K562 (cell line): ENCODE results near the gene GPR3. TPM values are rescaled to one million over a fixed set of nuclear protein-coding genes. Genes with fewer than 3 reads are reported as not detected.

Experiments
- ATAC-seq: fragments of 200-7000 bp; cut with Tn5 transposase; 3 replicates; pipeline ENCODE4 v1.9.1; 2020; ENCODE audit warnings: moderate library complexity
- BruUV-seq: library from RNA; stranded (reverse); fragments of 400-500 nt; replicated peaks from 2 replicates; lab custom pipeline; 2021; lab: Mats Ljungman, UMichigan
- CTCF ChIA-PET: fragments of 300-600 bp; formaldehyde crosslinking; extraction: SDS; loops from one replicate; lab custom pipeline; 2021; ENCODE audit warnings: low intra/inter-chr PET ratio; lab: Yijun Ruan, JAX
- POLR2A ChIA-PET: fragments of 300-600, 350-650 bp; sonication (Branson Sonifier 250); formaldehyde crosslinking; extraction: SDS; loops from one replicate; lab custom pipeline; 2021; ENCODE audit warnings: antibody characterized with exemption, inconsistent platforms; lab: Yijun Ruan, JAX
- DNase-seq, 4 experiments: peaks; one replicate each; pipeline versions ENCODE4 v3.0.0 to v3.0.0-alpha.2; 2011 to 2018; ENCODE audit warnings: low spot score in 3 of 4, mixed read lengths in 3 of 4; ENCODE audit errors: extremely low read depth in 1 of 4
- FAIRE-seq: peaks from 2 replicates; lab custom pipeline; 2011; peaks lifted over from hg19 to GRCh38; lab: Jason Lieb, UNC
- H2AFZ ChIP-seq: 2 replicates; pipeline ENCODE4 v1.6.0; 2011; ENCODE audit warnings: low read depth, low read length, control low read depth, inconsistent platforms
- H3K27ac ChIP-seq: fragments of 200-600 bp; 3 replicates; pipeline ENCODE4 v1.8.0; 2011; ENCODE audit warnings: low read depth, mild to moderate bottlenecking, control low read depth, inconsistent platforms, low read length, moderate library complexity, mixed read lengths; ENCODE audit errors: extremely low read depth
- H3K27me3 ChIP-seq, 2 experiments: fragments of 300-600 bp in 1 of 2; 2 replicates in 1 of 2; 3 replicates in 1 of 2; pipeline versions ENCODE4 v1.6.0 to v1.8.0; 2011; ENCODE audit warnings: inconsistent platforms in 2 of 2, low read length in 2 of 2, mild to moderate bottlenecking in 1 of 2, mixed read lengths in 1 of 2, moderate library complexity in 1 of 2; ENCODE audit not compliant: control insufficient read depth in 2 of 2, insufficient read depth in 2 of 2
- H3K36me3 ChIP-seq: fragments of 300-600 bp; 3 replicates; pipeline ENCODE4 v1.8.0; 2011; ENCODE audit warnings: mild to moderate bottlenecking, low read length, inconsistent platforms; ENCODE audit not compliant: control insufficient read depth, insufficient read depth
- H3K4me1 ChIP-seq, 2 experiments: fragments of 200-600 bp in 1 of 2; replicated peaks in 1 of 2; 2 replicates in 1 of 2; 3 replicates in 1 of 2; pipeline versions ENCODE4 v1.5.1 to v1.8.0; 2011; ENCODE audit warnings: inconsistent platforms in 2 of 2, low read length in 2 of 2, mild to moderate bottlenecking in 1 of 2, mixed read lengths in 1 of 2, moderate library complexity in 1 of 2; ENCODE audit not compliant: control insufficient read depth in 2 of 2, insufficient read depth in 2 of 2
- H3K4me2 ChIP-seq: 2 replicates; pipeline ENCODE4 v1.6.1; 2011; ENCODE audit warnings: low read length, control low read depth, inconsistent platforms, mixed read lengths; ENCODE audit not compliant: insufficient read depth
- H3K4me3 ChIP-seq: fragments of 200-600 bp; sonication (generic), shearing (Covaris generic); 2 replicates; pipeline ENCODE4 v1.5.1; 2016; ENCODE audit warnings: control low read depth, inconsistent platforms
- H3K79me2 ChIP-seq: fragments of 200-600 bp; 3 replicates; pipeline ENCODE4 v1.8.0; 2011; ENCODE audit warnings: low read length, inconsistent platforms; ENCODE audit not compliant: control insufficient read depth, insufficient read depth
- H3K9ac ChIP-seq, 2 experiments: 2 replicates each; pipeline versions ENCODE4 v1.6.0 to v1.6.1; 2011; ENCODE audit warnings: low read depth in 2 of 2, low read length in 2 of 2, control low read depth in 1 of 2, inconsistent platforms in 1 of 2, mild to moderate bottlenecking in 1 of 2, mixed read lengths in 1 of 2; ENCODE audit not compliant: insufficient read depth in 1 of 2
- H3K9me1 ChIP-seq: one replicate; pipeline ENCODE4 v1.6.0; 2011; ENCODE audit warnings: inconsistent platforms, mild to moderate bottlenecking, low read length, moderate library complexity; ENCODE audit not compliant: control insufficient read depth, insufficient read depth
- H3K9me3 ChIP-seq: replicated peaks from 2 replicates; pipeline ENCODE4 v1.5.1; 2011; ENCODE audit warnings: low read depth, low read length, inconsistent platforms; ENCODE audit not compliant: control insufficient read depth, insufficient read depth
- H4K20me1 ChIP-seq: replicated peaks from 2 replicates; pipeline ENCODE4 v1.6.1; 2011; ENCODE audit warnings: low read length, inconsistent platforms, mixed read lengths; ENCODE audit not compliant: control insufficient read depth, insufficient read depth
- ARHGAP35 ChIP-seq: fragments of 450-650 bp; IDR thresholded peaks from 2 replicates; pipeline ENCODE4 v1.6.1; 2018; ENCODE audit not compliant: partially characterized antibody
- CBX5 ChIP-seq: IDR thresholded peaks from 2 replicates; pipeline ENCODE4 v1.6.1; 2014; ENCODE audit warnings: low read depth, borderline replicate concordance
- CREB3L1 ChIP-seq: fragments of 450-650 bp; IDR thresholded peaks from 2 replicates; pipeline ENCODE4 v1.6.1; 2014; ENCODE audit warnings: low read depth, mild to moderate bottlenecking, moderate library complexity, borderline replicate concordance
- FOXA1 ChIP-seq: fragments of 450-650 bp; IDR thresholded peaks from 2 replicates; pipeline ENCODE4 v1.6.1; 2016; ENCODE audit warnings: mild to moderate bottlenecking, borderline replicate concordance
- ILF3 ChIP-seq: fragments of 450-650 bp; IDR thresholded peaks from 2 replicates; pipeline ENCODE4 v1.6.1; 2018; ENCODE audit warnings: antibody characterized with exemption, mild to moderate bottlenecking, moderate library complexity, borderline replicate concordance
- IRF9 ChIP-seq: fragments of 450-650 bp; IDR thresholded peaks from 2 replicates; pipeline ENCODE4 v1.6.1; 2016; ENCODE audit warnings: missing biosample characterization, missing genetic modification characterization
- MEF2A ChIP-seq: IDR thresholded peaks from 2 replicates; pipeline ENCODE4 v1.6.1; 2011; ENCODE audit warnings: low read depth, mild to moderate bottlenecking, low read length, moderate library complexity; ENCODE audit not compliant: control insufficient read depth
- PURB ChIP-seq: sonication (generic); formaldehyde crosslinking; IDR thresholded peaks from 2 replicates; pipeline ENCODE4 v1.9.0; 2021; ENCODE audit warnings: low read depth, mild to moderate bottlenecking, missing genetic modification reagents
- SMARCA5 ChIP-seq: fragments of 450-650 bp; IDR thresholded peaks from 2 replicates; pipeline ENCODE4 v1.6.1; 2016
- TFAM ChIP-seq: fragments of 250-450 bp; sonication (Bioruptor Pico); conservative IDR thresholded peaks from 2 replicates; pipeline ENCODE4 v1.5.0; 2021; ENCODE audit warnings: mild to moderate bottlenecking, moderate library complexity
- THRAP3 ChIP-seq: fragments of 450-650 bp; IDR thresholded peaks from 2 replicates; pipeline ENCODE4 v1.6.1; 2016; ENCODE audit warnings: mild to moderate bottlenecking, inconsistent platforms, borderline replicate concordance
- ZNF165 ChIP-seq: fragments of 250-450 bp; sonication (Bioruptor Pico); IDR thresholded peaks from 2 replicates; pipeline ENCODE4 v1.4.0; 2020; ENCODE audit warnings: borderline replicate concordance
- ZNF263 ChIP-seq: sonication (generic); formaldehyde crosslinking; IDR thresholded peaks from 2 replicates; pipeline ENCODE4 v1.8.0; 2022; ENCODE audit warnings: mild to moderate bottlenecking, missing genetic modification reagents, borderline replicate concordance
- ZNF324 ChIP-seq: fragments of 250-450 bp; sonication (Bioruptor Pico); IDR thresholded peaks from 2 replicates; pipeline ENCODE4 v1.4.0; 2020; ENCODE audit warnings: mild to moderate bottlenecking
- WGBS: fragments of 100-300 bp; shearing (Covaris generic); methylation state at CpG from one replicate; pipeline ENCODE4 v1.1.6; 2016; ENCODE audit warnings: low coverage, mixed read lengths; ENCODE audit not compliant: insufficient coverage; ENCODE audit errors: missing lambda C conversion rate; 5-methylcytosine and 5-hydroxymethylcytosine counted together
- in situ Hi-C: fragments of 300-500 bp; cut with MboI; formaldehyde crosslinking; loops from 4 replicates; pipeline ENCODE4 v1.15.0; 2018; ENCODE audit warnings: inconsistent platforms, mixed read lengths
- intact Hi-C: fragments of 100-400 bp; cut with micrococcal nuclease; formaldehyde crosslinking; loops from 2 replicates; pipeline ENCODE4 v1.14.2; 2022
- polyA plus RNA-seq, 8 experiments: library from polyadenylated mRNA; depleted of rRNA in 4 of 8; stranded (reverse) in 5 of 8; unstranded in 3 of 8; fragments of >200 nt; fragmentation: Nextera tagmentation in 2 of 8; fragmentation: Illumina TruSeq in 1 of 8; extraction: Ambion mirVana in 2 of 8; extraction: Trizol in 1 of 8; gene quantifications; 2 replicates each; pipeline versions ENCODE4 v1.2.1 to v1.2.3, GENCODE V29; 2011 to 2014; ENCODE audit warnings: inconsistent platforms in 1 of 8, missing spikeins in 1 of 8
- total RNA-seq, 7 experiments: library from RNA; depleted of rRNA in 6 of 7; stranded (reverse); fragments of >200 nt in 6 of 7; fragmentation: Illumina TruSeq in 2 of 7; extraction: Trizol in 2 of 7; gene quantifications; 2 replicates each; pipeline versions ENCODE4 v1.2.1 to v1.2.3, GENCODE V29; 2011 to 2021; ENCODE audit warnings: low replicate concordance in 1 of 7
- TF ChIP-seq, protein P1 (sequence below), 3 experiments: fragments of 200-800 bp in 1 of 3; fragments of 250-450 bp in 1 of 3; fragments of 450-650 bp in 1 of 3; sonication (Bioruptor Pico) in 1 of 3; sonication (Bioruptor generic) in 1 of 3; formaldehyde crosslinking in 1 of 3; IDR thresholded peaks; 2 replicates each; pipeline versions ENCODE4 v1.6.1 to v1.8.0; 2016 to 2022; ENCODE audit warnings: mild to moderate bottlenecking in 2 of 3, missing genetic modification characterization in 2 of 3, missing compliant biosample characterization in 1 of 3, moderate library complexity in 1 of 3

GPR3 gene
- total and polyA plus RNA-seq, 9 of the 15 experiments (the other 6 are each of a cell fraction or from before 2014, with no cell fraction given): 0.24 to 11.5 (median 3.7) TPM

DNA sequence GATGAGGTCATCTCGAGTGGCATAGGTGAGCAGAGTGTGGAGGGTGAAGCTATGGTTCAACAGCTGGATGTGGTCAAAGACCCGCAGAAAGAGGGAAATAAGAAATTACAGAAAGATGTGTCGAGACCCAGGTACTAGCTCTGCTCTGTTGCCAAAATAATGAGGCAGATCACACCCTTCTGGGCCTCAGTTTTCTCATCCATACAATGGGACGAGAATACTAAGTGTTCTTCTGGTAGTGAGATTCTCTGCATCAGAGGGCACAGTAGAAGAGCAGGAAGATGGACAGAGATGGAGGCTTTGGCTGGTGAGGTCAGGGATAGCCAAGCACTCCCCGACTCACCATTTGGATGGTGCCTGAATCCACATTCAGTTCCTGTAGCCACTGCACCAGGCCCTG is 36.7 kb upstream of the GPR3 start (continued):
- peak; percentile 54; the same call in 1 of the 2 replicates for TF ChIP-seq SMARCA5

DNA sequence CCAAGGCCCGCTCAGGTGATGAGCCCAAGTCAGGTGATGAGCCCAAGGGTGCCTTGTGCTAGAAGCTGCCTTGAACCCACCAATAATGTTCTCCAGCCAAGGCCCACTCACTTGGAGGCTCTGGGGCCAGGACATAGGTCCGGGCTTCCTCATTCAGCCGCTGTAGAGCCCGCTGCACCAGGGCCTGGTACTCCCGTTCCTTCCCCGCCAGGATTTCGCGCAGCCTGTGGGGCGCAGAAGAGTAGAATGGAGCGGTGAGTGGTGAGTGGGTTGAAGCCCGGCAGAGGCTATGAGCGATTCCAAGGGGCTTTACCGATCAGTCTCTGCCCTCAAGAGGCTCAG is 36.2 kb upstream of the GPR3 start:
- Histone ChIP-seq H3K9ac (peak overlapping the region in 1 of 2 experiments; percentile 37; a peak in 1 of 4 replicates), H3K27me3 (no peaks in the 10 kb centered on the region), H3K79me2 (no peaks in the 10 kb centered on the region), H3K4me1 (peaks cover 15 to 53% of the 10 kb centered on the region in 2 experiments), H4K20me1 (0 out of 2 replicates have a peak, but pooled peaks cover 10% of the 10 kb centered on the region), H2AFZ (no peak overlapping the region), H3K9me1 (no peaks in the 10 kb centered on the region), H3K4me3 (no peak overlapping the region), H3K9me3 (no peaks in the 10 kb centered on the region), H3K36me3 (peaks cover 12% of the 10 kb centered on the region; the same call in 2 of the 3 replicates), H3K4me2 (no peak overlapping the region), H3K27ac (no peak overlapping the region)
- ChIA-PET POLR2A (interaction anchor here (0.6 to 1.4 kb wide), 2 partner anchors 10 to 241 kb away, joined by 3 to 6 read pairs; partner anchors contain the start of gene MAP3K6), CTCF (interaction anchor here (1.7 kb wide), 1 partner anchor 56 kb away, joined by 4 read pairs; no protein-coding TSS in a partner anchor)
- in situ Hi-C loops: no loop called here
- intact Hi-C loops: loop anchor here (5.0 kb wide), 2 partner anchors 36 to 54 kb away; partner anchors contain the start of gene GPR3
- DNase-seq: no peak
- no TSS peak for BruUV-seq
- FAIRE-seq: no peak
- 89% methylated on average over 13 of the region's 13 CpGs for WGBS
- no peak for ATAC-seq
- TF ChIP-seq FOXA1 (no peak), CREB3L1 (no peak), PURB (CRISPR knock-in tag) (no peak), IRF9 (tag) (no peak), MEF2A (no peak), TFAM (CRISPR knock-in tag) (no peak), ZNF263 (CRISPR knock-in tag) (no peak), ARHGAP35 (no peak), ILF3 (no peak), ZNF324 (no peak), ZNF165 (CRISPR knock-in tag) (no peak), CBX5 (no peak), THRAP3 (no peak)
- TF ChIP-seq, protein P1, sequence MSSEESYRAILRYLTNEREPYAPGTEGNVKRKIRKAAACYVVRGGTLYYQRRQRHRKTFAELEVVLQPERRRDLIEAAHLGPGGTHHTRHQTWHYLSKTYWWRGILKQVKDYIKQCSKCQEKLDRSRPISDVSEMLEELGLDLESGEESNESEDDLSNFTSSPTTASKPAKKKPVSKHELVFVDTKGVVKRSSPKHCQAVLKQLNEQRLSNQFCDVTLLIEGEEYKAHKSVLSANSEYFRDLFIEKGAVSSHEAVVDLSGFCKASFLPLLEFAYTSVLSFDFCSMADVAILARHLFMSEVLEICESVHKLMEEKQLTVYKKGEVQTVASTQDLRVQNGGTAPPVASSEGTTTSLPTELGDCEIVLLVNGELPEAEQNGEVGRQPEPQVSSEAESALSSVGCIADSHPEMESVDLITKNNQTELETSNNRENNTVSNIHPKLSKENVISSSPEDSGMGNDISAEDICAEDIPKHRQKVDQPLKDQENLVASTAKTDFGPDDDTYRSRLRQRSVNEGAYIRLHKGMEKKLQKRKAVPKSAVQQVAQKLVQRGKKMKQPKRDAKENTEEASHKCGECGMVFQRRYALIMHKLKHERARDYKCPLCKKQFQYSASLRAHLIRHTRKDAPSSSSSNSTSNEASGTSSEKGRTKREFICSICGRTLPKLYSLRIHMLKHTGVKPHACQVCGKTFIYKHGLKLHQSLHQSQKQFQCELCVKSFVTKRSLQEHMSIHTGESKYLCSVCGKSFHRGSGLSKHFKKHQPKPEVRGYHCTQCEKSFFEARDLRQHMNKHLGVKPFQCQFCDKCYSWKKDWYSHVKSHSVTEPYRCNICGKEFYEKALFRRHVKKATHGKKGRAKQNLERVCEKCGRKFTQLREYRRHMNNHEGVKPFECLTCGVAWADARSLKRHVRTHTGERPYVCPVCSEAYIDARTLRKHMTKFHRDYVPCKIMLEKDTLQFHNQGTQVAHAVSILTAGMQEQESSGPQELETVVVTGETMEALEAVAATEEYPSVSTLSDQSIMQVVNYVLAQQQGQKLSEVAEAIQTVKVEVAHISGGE (CRISPR knock-in tag; IDR thresholded peaks at IDR 0.05): no peak
